GM19395 (cell line): Measurements from ENCODE around the gene ZNF646.
A peak's percentile ranks its signal among the peaks of the same experiment; 100 is the strongest.
"Not testable (repeated sequence)": the region's sequence is repeated elsewhere in the genome, so short reads cannot be mapped to it uniquely, and the experiment has no call there.

Experiments
- ATAC-seq: cut with Tn5 transposase; IDR thresholded peaks from one replicate; pipeline ENCODE4 v1.9.1; 2021; ENCODE audit warnings: mild to moderate bottlenecking, moderate library complexity; ENCODE audit not compliant: unreplicated experiment

Gene ZNF646

GRCh38 chr16:31083081-31083480 is 8.9 kb downstream of the ZNF646 start:
- ATAC-seq, result no peak

GRCh38 chr16:31083556-31083955 is 9.3 kb downstream of the ZNF646 start:
- no peak for ATAC-seq

- ATAC-seq, result no peak
Measured at GRCh38 chr16:31083981-31084380, 9.8 kb downstream of the ZNF646 start.

GRCh38 chr16:31084584-31085302 is 10.5 kb downstream of the ZNF646 start:
- no peak for ATAC-seq

- no peak for ATAC-seq
Measured at GRCh38 chr16:31085411-31085810, 11.2 kb downstream of the ZNF646 start.

- ATAC-seq, result no peak
Measured at GRCh38 chr16:31085873-31086628, 11.8 kb downstream of the ZNF646 start.

GRCh38 chr16:31086629-31086906 is 12.3 kb downstream of the ZNF646 start:
- ATAC-seq, result no peak

GRCh38 chr16:31087481-31087880 is 13.3 kb downstream of the ZNF646 start:
- no peak for ATAC-seq

- ATAC-seq, result no peak
Measured at GRCh38 chr16:31087971-31088370, 13.7 kb downstream of the ZNF646 start.

GRCh38 chr16:31088459-31089183 is 14.4 kb downstream of the ZNF646 start, which contains the start of gene PRSS53:
Gene PRSS53 (minus strand): TSS chr16:31088943. CDS start chr16:31088809, 134 bp downstream.
- ATAC-seq, result no peak

- no peak for ATAC-seq
Measured at GRCh38 chr16:31089199-31089598, 15.0 kb downstream of the ZNF646 start.

- no peak for ATAC-seq
Measured at GRCh38 chr16:31090540-31090939, 16.3 kb downstream of the ZNF646 start.

- ATAC-seq, result no peak
Measured at GRCh38 chr16:31092330-31092729, 18.1 kb downstream of the ZNF646 start.

GRCh38 chr16:31093132-31093703 is 19.0 kb downstream of the ZNF646 start:
- no peak for ATAC-seq

- no peak for ATAC-seq
Measured at GRCh38 chr16:31094088-31094423, 19.8 kb downstream of the ZNF646 start.

GRCh38 chr16:31094424-31095120 is 20.4 kb downstream of the ZNF646 start, which contains the start of gene VKORC1:
Gene VKORC1 (minus strand): TSS chr16:31094797. CDS start chr16:31094729, 68 bp downstream.
- ATAC-seq, result peak; percentile 88

GRCh38 chr16:31099860-31100638 is 25.8 kb downstream of the ZNF646 start:
- ATAC-seq, result no peak

GRCh38 chr16:31100876-31101641 is 26.8 kb downstream of the ZNF646 start:
- not testable (repeated sequence) for ATAC-seq

GRCh38 chr16:31105677-31106213 is 31.5 kb downstream of the ZNF646 start:
- ATAC-seq, result no peak
